Astrocyte of the cerebellum (primary cell): ENCODE data around the gene GPR25.

Experiments
- DNase-seq: peaks from one replicate; pipeline ENCODE4 v3.0.0-alpha.2; 2011; ENCODE audit warnings: low read depth
- H3K4me3 ChIP-seq: 2 replicates; pipeline ENCODE4 v1.5.1; 2011; ENCODE audit warnings: mild to moderate bottlenecking, low read depth, low read length, moderate library complexity
- in situ Hi-C: cut with HindIII; loops from 2 replicates; pipeline ENCODE4 v1.10.0; 2017; ENCODE audit warnings: low sequenced_read_pairs
- TF ChIP-seq, protein P1 (sequence below): IDR thresholded peaks from 2 replicates; pipeline ENCODE4 v1.5.1; 2012; ENCODE audit warnings: low read length, low read depth, moderate library complexity, mild to moderate bottlenecking; ENCODE audit errors: missing control alignments

GPR25 gene

GRCh38 chr1:200877839-200878551 is 5.2 kb downstream of the GPR25 start:
- no peak for DNase-seq
- H3K4me3 ChIP-seq = no peak overlapping the region
- TF ChIP-seq, protein P1, sequence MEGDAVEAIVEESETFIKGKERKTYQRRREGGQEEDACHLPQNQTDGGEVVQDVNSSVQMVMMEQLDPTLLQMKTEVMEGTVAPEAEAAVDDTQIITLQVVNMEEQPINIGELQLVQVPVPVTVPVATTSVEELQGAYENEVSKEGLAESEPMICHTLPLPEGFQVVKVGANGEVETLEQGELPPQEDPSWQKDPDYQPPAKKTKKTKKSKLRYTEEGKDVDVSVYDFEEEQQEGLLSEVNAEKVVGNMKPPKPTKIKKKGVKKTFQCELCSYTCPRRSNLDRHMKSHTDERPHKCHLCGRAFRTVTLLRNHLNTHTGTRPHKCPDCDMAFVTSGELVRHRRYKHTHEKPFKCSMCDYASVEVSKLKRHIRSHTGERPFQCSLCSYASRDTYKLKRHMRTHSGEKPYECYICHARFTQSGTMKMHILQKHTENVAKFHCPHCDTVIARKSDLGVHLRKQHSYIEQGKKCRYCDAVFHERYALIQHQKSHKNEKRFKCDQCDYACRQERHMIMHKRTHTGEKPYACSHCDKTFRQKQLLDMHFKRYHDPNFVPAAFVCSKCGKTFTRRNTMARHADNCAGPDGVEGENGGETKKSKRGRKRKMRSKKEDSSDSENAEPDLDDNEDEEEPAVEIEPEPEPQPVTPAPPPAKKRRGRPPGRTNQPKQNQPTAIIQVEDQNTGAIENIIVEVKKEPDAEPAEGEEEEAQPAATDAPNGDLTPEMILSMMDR = no peak
- in situ Hi-C loops = no loop called here

GRCh38 chr1:200880212-200880611 is 7.4 kb downstream of the GPR25 start:
- no peak overlapping the region for H3K4me3 ChIP-seq
- TF ChIP-seq, protein P1 = no peak
- in situ Hi-C loops = no loop called here
- no peak for DNase-seq

- TF ChIP-seq, protein P1 = no peak
- H3K4me3 ChIP-seq = no peak overlapping the region
- in situ Hi-C loops = no loop called here
- DNase-seq = no peak
Observed at GRCh38 chr1:200883118-200883517, 10.3 kb downstream of the GPR25 start.

- H3K4me3 ChIP-seq = no peak overlapping the region
- no peak for DNase-seq
- TF ChIP-seq, protein P1 = no peak
- in situ Hi-C loops = no loop called here
Observed at GRCh38 chr1:200885623-200886402, 13.0 kb downstream of the GPR25 start.

DNA sequence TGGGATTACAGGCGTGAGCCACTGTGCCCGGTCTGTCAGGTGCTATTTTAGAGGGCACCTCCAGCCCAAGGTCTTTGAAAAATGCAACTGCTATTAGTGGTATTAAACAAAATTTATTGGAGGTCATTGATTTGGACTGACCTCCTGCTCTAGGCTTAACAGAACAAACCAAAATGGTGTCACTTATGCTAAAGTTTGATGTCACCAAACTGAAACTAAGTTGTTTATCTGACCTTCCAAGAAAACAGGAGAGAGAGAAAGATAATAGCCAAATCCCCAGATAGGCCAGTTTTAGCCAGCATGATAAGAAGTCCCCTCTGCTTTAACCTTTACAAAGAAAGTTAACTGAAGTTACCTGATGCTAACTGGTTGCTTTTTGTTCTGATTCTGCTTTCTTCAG is 13.8 kb downstream of the GPR25 start:
- TF ChIP-seq, protein P1 = no peak
- in situ Hi-C loops = no loop called here
- DNase-seq = no peak
- no peak overlapping the region for H3K4me3 ChIP-seq

- TF ChIP-seq, protein P1 = no peak
- H3K4me3 ChIP-seq = no peak overlapping the region
- in situ Hi-C loops = no loop called here
- no peak for DNase-seq
Observed at GRCh38 chr1:200887036-200887435, 14.3 kb downstream of the GPR25 start.
